ENCODE measurements around the gene WDPCP.
"Not testable (repeated sequence)": the region's sequence is repeated elsewhere in the genome, so short reads cannot be mapped to it uniquely, and the experiment has no call there.

The WDPCP gene

DNA sequence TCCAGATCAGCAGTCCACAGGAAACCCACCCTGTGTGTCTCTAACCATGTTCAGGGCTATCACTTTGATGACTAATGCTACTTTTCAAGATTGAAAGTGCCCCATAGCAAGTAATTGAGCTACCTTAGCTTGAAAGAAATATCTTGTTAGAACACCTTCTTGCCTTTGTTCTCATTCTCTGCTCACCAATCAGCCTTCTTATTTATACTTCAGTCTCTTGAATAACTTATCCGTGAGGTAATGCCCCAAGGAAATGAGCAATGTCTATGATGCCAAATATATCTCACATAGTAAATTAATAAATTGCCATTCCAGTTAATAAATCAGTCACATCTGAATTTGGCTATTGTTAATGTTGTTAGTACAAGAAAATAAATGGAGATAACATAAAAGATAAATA lies 141.6 kb downstream of the WDPCP start:
- no peak for DNase-seq (ENCODE audit: low read depth in 2 of 2)

DNA sequence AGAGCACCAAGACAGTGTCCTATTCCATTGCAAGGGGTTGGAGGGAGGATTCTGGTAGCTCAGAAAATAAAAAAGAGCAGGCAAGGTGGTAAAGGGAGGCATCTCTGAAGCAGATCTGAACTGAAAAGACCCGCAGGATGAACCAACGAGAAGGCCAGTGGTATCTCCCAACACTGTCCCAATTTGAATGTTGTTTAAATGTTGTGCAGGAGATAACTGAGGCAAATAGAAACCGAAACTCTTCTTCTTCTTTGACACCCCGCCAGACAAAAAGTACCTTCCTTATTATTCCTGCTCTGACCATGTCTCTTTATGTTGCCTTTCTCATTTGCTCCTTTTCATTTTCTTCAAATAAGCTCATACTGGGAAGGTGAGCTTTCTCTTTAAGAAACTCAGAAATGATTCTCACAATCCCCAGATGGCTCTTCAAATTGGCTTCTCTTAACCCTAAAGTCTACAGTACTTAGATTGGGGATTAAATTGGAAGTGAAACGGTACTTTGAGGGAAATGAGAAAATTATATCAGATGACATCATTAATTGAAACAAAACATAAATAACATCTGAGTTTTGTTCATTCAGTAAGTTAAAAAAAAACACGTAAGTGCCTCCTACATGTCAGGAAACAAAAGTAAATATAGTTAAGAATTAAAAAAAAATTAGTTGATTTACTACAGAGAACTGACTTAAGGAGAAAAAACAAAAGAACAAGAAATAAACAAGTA lies 143.6 kb downstream of the WDPCP start:
- DNase-seq (ENCODE audit: low read depth in 2 of 2), result no peak

DNA sequence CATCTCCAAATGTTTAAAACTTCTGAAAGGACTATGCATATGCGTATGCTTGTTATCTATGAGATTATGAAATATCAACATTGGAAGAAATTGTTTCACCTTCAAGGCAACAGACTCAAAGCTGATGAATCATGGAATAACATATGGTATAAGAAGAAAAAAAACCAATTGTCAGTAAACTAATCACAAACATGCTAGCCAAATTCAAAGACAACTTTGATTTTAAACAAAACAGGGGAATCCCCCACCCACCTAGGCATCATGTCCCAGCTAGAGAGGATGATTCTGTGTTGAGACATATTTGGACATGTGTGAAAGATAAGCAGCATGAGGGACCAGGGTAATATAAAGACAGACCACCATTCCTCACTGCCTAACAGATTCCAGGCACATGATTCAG lies 147.7 kb downstream of the WDPCP start:
- no peak for DNase-seq (ENCODE audit: low read depth in 2 of 2)

DNA sequence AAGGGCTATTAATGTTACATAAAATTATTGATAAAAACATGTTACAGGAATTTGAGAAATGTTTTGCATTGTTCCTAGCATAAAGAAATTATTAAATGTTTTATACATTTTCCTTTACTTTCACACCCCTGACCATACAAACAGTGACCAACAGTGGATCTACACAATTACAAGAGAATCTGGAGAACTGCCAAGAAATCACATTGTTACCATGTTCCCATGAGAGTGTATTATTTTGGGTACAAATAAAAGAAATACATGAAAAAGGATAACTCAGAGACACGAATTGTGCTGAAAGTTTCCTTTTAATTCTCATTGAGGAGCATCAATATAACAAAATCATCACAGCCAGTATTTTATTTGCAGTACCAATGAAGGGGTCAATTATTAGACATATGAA lies 150.1 kb downstream of the WDPCP start:
- DNase-seq (ENCODE audit: low read depth in 2 of 2), result no peak

DNA sequence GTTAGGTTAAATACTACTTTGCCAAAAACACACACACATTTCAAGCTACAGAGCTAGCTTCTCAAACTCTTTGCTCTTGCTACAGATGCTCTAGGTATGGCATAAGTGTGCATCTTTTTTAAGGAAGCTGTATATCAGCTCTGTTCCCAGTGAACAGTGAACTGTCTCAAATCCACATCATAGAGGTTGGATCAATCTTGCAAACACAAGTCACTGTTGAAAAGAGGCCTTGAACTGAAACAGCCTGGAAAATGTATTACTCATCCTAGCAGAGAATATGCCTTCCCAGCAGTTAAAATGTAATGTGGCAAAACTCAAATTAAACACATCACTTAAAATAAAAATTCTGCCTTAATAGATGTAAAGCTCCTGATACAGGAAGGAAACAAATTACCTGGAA lies 151.8 kb downstream of the WDPCP start:
- DNase-seq (ENCODE audit: low read depth in 2 of 2), result no peak

- no peak for DNase-seq (ENCODE audit: low read depth in 2 of 2)
Measured at GRCh38 chr2:63435070-63435469, 153.2 kb downstream of the WDPCP start.

- DNase-seq (ENCODE audit: low read depth in 2 of 2), result no peak
Measured at GRCh38 chr2:63434024-63435001, 154.0 kb downstream of the WDPCP start.

DNA sequence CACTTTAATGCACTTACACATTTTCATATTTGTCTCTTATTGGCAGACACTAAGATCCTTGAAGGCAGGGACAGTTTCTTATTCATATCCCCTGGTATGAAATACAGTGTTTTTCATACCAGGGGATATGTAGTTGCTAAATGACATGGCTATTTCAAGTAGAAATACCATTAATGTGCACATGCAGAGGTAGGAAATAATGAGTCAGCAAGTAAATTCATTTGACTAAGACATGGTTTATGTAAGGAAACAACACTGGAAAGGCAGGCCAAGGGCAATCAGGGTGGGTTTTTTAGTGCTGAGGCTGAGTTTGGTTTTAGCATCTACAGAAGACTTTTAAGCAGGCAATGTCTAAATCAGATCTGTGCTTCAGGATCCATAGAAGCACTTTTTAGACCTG lies 155.9 kb downstream of the WDPCP start:
- no peak for DNase-seq (ENCODE audit: low read depth in 2 of 2)

DNA sequence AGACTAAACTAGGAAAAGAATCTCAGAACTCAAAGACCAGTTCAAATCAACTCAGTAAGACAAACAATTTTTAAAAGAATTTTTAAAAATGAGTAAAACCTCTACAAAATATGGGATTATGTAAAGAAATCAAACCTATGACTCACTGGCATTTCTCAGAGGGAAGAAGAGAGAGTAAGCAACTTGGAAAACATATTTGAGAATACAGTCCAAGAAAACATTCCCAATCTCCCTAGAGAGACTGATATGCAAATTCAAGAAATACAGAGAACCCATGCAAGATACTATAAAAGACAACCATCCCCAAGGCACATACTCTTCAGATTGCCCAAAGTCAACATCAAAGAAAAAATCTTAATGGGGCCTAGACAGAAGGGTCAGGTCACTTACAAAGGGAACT lies 162.7 kb downstream of the WDPCP start:
- DNase-seq (ENCODE audit: low read depth in 2 of 2), result no peak

GRCh38 chr2:63425079-63425416 lies 163.2 kb downstream of the WDPCP start:
- no peak for DNase-seq (ENCODE audit: low read depth in 2 of 2)

DNA sequence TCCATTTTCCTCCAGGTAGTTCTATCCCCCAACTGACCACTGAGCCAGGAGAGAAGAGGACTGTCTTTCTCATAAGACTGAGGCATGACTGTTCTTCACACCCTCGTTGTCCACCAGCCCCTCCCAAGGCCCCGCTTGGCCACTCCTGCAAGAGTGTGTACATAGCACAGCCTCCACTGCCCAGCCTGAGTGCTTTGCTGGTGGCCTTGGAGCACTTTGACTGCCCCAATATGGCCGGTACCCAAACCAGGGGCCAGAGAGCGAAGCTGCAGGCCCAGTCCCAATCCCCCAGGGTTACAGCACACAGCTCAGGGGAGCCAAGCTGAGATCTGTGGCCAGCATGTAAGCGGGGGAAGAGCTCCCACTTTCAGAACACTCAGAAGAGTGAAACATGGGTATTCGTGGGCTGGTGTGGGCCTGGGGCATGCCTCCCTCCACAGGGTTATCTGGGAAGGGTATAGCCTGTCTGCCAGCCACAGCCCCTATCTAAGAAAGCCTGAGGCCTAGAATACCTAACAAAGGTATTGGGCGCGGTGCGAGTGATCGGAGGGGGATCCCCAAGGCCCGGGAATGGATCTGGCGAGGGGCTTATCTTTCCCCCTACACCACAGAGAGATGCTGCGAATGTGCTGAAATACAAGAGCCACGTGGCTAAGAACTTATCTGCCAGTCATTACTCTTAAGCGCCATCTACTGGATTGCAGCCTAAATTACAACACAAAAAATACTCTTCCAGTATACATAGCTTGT lies 163.8 kb downstream of the WDPCP start:
- no peak for DNase-seq (ENCODE audit: low read depth in 2 of 2)

DNA sequence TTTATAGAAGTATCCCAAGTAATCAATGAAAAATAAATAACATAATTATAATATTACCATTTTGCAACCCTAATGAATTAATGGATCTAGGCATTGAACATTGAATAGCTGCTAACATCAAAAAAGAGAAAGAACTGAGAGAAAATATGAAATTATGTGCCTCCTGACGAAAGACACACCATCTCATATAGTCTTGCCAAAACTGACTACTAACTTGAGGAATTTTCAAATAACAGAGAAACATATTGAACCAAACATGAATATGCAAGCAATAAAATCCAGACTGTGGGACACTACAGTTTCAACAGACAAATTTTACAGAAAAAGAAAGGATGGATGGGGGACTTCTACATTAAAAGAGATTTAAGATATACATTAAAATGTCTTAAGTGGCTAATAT lies 165.7 kb downstream of the WDPCP start:
- no peak for DNase-seq (ENCODE audit: low read depth in 2 of 2)

DNA sequence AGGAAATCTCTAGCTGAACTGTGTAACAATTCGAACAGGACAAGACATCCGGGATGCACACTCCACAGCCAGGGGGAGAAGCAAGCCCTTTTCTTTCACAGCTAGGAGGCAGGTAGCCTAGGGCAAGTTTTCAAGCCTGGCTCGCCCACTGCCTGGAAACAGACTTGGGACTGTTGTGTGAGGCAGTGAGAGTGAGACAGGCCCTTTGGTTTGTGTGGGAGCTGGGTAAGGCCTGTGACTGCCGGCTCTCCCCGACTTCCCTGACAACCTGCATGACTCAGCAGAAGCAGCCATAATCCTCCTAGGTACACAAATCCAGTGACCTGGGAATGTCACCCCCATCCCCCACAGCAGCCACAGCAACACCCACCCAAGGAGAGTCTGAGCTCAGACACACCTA lies 179.7 kb downstream of the WDPCP start:
- DNase-seq (ENCODE audit: low read depth in 2 of 2), result no peak

GRCh38 chr2:63406641-63407040 lies 181.6 kb downstream of the WDPCP start:
- no peak for DNase-seq (ENCODE audit: low read depth in 2 of 2)

DNA sequence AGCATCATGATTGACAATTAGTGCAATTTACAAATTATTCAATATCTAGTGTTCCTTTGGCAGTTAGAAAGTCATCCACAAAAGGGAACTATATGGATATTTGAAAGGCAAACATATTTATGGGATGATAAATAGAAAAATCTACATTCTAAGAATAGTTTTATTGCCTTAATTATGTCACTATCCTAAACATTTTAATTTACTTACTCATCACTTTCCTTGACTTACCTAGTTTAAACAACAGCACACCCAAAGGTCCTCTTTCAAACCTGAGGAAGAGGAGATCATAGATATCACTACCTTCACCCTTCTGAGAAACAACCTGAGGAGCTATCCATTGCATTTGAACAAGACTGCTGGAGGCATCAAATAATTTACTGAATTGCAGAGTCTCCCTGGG lies 184.5 kb downstream of the WDPCP start:
- DNase-seq (ENCODE audit: low read depth in 2 of 2), result no peak

- not testable (repeated sequence) for DNase-seq (ENCODE audit: low read depth in 2 of 2)
Measured at GRCh38 chr2:63402889-63403288, 185.4 kb downstream of the WDPCP start.

GRCh38 chr2:63399156-63399555 lies 189.1 kb downstream of the WDPCP start:
- DNase-seq (ENCODE audit: low read depth in 2 of 2), result no peak

- DNase-seq (ENCODE audit: low read depth in 2 of 2), result no peak
Measured at GRCh38 chr2:63379451-63379850, 208.8 kb downstream of the WDPCP start.

GRCh38 chr2:63378589-63378988 lies 209.7 kb downstream of the WDPCP start:
- no peak for DNase-seq (ENCODE audit: low read depth in 2 of 2)

DNA sequence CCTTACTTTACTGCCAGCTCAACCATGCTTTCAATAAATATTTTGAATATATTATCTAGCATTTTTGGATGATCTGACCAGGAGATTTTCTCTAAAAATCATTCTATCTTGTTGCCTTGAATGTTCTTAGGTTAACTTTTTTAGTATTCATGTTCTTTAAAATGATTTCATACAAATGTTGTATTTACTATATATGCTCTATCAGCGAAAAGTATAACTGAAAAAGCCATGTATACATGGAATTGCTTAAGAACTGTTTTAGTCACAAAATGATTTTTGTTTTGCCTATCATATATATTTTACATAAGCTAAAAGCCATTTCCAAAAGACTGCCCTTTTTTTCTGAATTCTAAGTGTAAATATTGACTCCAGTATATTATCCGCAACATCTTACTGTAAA lies 213.9 kb downstream of the WDPCP start:
- DNase-seq (ENCODE audit: low read depth in 2 of 2), result no peak

GRCh38 chr2:63372549-63372948 lies 215.7 kb downstream of the WDPCP start:
- no peak for DNase-seq (ENCODE audit: low read depth in 2 of 2)

DNA sequence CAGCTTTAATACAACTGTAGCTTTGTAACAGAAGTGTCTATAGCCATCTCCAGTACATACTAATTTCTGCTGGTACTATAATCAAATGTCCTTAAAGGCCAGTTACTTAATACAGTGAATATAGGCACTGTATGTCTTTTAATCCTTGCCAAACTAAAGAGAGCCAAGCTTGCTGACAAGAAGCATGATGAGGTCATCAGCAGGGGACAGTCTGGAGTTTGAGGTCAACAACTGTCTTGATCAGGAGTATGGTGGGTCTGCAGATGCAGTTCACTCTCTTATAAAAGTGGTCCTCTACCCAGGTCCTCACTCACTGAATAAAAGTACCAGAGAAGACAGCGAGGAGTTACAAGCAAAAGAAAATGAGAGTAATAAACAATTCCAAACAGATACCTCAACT lies 219.1 kb downstream of the WDPCP start:
- DNase-seq (ENCODE audit: low read depth in 2 of 2), result no peak
